GM18519 (cell line): ENCODE results near the gene PRKAR2A.

ENCODE experiments used
- ATAC-seq: cut with Tn5 transposase; IDR thresholded peaks from one replicate; pipeline ENCODE4 v1.9.1; 2021; ENCODE audit warnings: mild to moderate bottlenecking, moderate library complexity; ENCODE audit not compliant: unreplicated experiment, low FRiP score

The PRKAR2A gene

GRCh38 chr3:48847504-48848423, at the start of gene PRKAR2A:
Gene PRKAR2A, minus strand, starts transcription at chr3:48847874. Its CDS starts 278 bp downstream, at chr3:48847596.
- peak; percentile 68 for ATAC-seq

DNA sequence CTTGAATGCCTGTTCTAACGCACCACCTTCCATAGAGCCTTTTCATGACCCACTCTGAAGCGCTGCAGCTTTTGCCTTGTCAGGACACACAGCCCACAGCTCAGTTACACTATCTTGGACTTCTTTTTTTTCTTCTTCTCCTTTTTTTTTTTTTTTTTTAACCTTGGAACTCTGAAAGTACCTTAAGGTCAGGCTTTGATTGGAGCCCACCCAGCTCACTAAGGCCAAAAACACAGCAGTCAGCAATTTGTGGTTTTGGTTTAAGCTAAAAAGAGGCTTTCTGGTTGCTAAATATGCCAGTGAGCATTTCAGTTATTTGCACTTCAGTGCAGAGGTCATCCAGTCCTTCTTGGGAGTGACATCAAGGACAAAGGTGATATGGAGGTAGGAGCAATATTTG, 49.3 kb upstream of the PRKAR2A start:
- ATAC-seq = no peak

- no peak for ATAC-seq
Measured at GRCh38 chr3:48894516-48894915, 46.8 kb upstream of the PRKAR2A start.

- ATAC-seq = no peak
Measured at GRCh38 chr3:48891606-48892005, 43.9 kb upstream of the PRKAR2A start.

DNA sequence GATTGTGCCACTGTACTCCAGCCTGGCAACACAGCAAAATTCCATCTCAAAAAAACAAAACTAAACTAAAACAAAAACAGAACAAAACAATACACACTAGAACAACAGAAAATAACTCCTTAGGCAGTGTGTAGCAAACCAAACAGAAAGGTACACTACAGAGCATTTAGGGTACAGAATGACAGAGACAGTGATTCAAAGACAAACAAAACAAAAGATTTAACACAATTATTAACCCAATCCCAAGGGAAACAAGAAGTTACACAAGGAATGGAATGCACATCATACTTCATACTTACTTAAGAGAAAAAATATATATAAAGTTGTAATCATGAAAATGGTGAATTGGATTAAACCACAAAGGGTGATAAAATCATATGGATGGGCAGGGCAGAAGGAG, 38.1 kb upstream of the PRKAR2A start:
- ATAC-seq = no peak

DNA sequence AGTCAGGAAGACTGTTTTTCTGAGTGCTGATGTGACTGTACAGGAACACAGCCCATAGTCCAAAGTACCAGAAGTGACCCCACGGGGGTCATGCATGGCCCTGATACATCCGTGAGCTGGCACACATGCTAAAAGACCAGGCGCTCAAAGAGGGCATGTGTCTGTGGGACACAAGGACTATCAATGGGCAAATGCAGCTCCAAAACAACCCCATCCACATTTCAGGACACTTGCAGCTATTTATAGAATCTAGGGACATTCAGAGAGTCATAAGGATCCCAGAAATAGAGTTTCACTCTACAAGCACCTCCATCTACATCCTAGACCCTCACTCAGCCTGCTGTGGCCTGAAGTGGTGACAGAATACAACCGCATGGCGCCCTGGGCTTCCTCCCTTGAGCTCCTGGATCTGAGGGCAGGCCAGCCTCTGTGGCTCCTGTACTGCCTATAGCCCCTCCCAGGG, 34.0 kb upstream of the PRKAR2A start:
- ATAC-seq = no peak

DNA sequence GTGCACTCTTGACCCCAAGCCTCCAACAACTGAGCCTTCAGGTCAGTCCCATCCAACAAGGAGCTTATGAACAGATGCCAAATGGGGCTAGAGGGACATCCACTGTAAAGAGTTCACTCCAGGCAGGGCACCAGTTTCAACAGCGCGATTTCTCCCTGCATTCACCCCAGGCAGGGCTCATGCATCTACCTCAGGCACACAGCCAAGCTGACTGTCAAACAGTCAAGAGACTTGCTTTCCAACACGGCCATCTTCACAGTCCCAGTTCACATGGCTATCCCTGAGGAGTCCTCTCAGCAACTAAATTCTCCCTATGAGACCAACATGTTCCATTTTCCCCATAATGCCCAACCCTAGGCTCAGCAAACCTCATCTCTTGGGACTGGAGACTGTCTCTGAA, 33.3 kb upstream of the PRKAR2A start:
- no peak for ATAC-seq

- ATAC-seq = no peak
Measured at GRCh38 chr3:48879994-48880377, 32.3 kb upstream of the PRKAR2A start.

DNA sequence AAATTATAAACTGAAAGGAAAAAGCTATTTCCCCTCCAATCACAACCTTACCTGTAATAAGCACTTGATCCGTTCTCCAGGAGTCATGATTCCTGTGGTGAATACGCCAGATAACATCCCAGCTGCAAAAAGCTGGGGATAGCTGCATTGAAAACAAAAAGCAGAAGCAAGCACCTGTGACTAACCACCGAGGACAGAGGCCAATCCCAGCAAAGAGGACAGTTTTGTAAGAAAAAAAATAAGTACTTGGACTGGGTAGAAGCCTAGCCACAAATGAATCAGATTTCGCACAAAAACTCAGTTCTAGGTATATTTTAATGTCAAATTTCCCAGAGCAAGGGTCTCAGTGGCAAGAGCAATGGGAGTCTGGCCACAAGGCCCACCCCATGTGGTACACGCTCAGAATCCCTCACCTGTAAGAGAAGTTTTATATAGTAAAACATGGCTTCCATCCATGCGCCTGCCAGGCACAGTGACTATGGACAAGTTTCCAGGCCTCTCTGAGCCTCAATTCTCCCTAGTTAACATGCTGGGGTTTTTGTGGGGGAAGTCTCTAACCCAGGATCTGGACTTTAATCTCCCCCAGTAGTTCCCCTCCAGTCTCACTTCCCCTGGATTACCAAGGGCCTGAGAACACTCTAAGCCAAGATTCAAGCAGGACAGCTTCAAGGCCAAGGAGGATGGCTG, 31.8 kb upstream of the PRKAR2A start:
- no peak for ATAC-seq

GRCh38 chr3:48877671-48878070, 30.0 kb upstream of the PRKAR2A start:
- no peak for ATAC-seq

- no peak for ATAC-seq
Measured at GRCh38 chr3:48863122-48863521, 15.4 kb upstream of the PRKAR2A start.

DNA sequence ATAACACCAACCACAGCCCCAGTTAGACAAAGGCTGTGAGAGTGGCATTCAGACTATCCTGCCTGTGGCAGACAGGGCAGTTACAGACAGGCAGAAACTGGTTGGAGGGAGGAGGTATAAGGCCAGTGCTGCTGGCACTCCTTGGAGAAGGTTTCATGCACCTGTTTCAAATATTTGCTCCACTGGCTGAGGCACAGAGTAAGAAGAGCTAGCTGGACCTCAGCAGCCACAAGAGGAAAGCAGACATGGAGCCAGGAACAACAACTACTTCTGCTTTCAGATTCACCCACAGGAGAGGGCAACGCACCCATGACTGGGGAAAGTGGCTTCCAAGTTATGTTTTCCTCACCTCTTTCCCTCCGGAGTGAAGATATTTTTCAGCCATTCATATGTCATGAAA, 11.5 kb upstream of the PRKAR2A start:
- no peak for ATAC-seq

DNA sequence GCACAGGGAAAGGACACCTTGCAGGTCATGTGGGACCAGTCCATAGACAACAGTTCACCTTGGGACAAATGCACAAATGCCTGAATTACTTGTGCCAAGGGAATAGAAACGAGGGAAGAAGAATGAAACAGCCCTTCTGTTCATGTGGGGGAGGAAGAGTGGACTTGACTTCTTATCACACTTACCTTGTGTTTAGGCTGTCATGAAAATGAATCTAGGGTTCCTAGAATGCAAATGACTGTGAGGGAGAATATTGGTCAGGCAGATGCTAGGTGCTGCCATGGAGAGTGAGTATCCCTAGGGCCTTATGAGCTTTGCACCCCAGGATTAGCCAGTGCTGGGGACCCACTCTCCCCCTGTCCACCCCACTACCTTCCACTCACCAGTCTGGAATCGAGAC, 11.0 kb upstream of the PRKAR2A start:
- no peak for ATAC-seq

GRCh38 chr3:48857641-48858040, 10.0 kb upstream of the PRKAR2A start:
- ATAC-seq = no peak

- no peak for ATAC-seq
Measured at GRCh38 chr3:48856469-48856868, 8.8 kb upstream of the PRKAR2A start.

GRCh38 chr3:48855681-48856447, 8.2 kb upstream of the PRKAR2A start:
- no peak for ATAC-seq

DNA sequence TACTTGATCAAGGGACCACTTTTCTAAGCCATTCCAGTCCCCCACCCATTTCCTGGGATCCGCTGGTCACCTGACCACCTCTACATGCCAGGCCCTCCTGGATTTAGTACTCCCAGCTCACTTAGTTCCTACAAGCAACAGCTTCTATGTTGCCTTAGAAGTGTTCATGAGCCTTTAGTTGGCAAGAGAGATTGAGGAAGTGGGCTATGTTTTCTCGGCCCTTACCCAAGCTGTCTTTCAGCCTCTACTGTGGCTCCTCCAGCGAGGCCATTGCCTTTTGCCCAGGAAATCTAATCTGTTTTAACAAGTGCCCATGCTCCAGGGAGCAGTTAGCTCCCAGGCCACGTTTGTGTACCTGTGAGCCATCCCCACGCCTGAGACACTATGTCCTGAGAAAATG, 4.5 kb upstream of the PRKAR2A start:
- no peak for ATAC-seq

DNA sequence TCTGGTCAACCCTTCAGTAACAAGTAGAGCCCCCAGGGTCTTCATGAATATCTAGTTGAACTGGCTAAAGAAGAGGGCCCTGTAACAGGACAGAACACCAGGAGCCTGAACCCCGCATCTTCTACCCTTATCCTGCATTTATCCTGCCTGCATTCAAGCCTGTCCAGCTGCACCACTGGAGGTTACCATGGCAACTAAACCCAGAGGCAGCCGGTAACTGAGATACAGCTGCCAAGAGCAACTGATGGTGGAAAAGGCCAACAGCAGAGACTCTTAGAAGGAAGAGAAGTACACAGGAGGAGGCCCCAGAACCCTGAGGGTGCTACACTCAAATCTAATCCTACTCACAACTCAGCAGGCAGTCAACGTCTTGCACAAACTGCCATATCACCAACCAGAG, 3.7 kb upstream of the PRKAR2A start:
- no peak for ATAC-seq

GRCh38 chr3:48848816-48849515, 1.3 kb upstream of the PRKAR2A start:
- no peak for ATAC-seq

DNA sequence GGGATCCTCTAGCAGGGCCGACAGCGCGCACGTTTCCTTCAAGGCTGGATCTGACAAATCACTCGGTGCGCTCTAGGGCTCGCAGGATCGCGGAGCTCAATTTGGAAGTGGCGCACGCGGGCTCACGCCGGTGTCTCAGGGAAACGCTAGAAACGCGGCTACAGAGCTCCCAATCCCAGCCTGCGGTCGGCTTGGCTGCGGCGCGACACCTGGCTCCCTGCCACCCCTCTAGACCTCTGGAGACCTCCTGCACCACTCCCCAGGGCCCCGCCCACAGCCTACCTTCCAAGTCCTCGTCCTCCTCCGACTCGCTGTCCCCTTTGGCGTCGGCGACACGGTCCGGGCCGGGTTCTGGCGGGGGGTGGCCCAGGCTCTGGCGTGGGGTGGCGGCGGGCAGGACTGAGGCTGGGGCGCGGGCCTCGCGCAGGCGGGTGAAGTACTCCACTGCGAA, 596 bp downstream of the PRKAR2A start:
- no peak for ATAC-seq
